Activated B cell treated with CpG ODN at 0.5 μM for 24 hours (primary cell): ENCODE data around the gene HOMER1. TPM values are rescaled to one million over a fixed set of nuclear protein-coding genes. Genes with fewer than 3 reads are reported as not detected.

Experiments used
- ATAC-seq: fragments of 200-7000 bp; cut with Tn5 transposase; one replicate; pipeline ENCODE4 v1.10.0; 2021; ENCODE audit warnings: low read depth, mild to moderate bottlenecking, moderate library complexity
- CTCF ChIA-PET: fragments of 350-600 bp; sonication (Branson Sonifier 250); formaldehyde crosslinking; loops from one replicate; lab custom pipeline; 2021; ENCODE audit warnings: antibody characterized with exemption; lab: Charles Lee
- POLR2A ChIA-PET: fragments of 350-600 bp; sonication (Branson Sonifier 250); formaldehyde crosslinking; loops from one replicate; lab custom pipeline; 2021; ENCODE audit warnings: antibody characterized with exemption; lab: Charles Lee
- DNase-seq: peaks from one replicate; pipeline ENCODE4 v3.0.0; 2022
- H3K27ac Mint-ChIP-seq: one replicate; pipeline ENCODE4 v1.8.0; 2020; ENCODE audit warnings: mixed read lengths
- H3K27me3 Mint-ChIP-seq: one replicate; pipeline ENCODE4 v1.8.0; 2021; ENCODE audit warnings: mixed read lengths
- H3K36me3 Mint-ChIP-seq: one replicate; pipeline ENCODE4 v1.8.0; 2021; ENCODE audit warnings: low read depth, mixed read lengths
- H3K4me1 Mint-ChIP-seq: one replicate; pipeline ENCODE4 v1.8.0; 2021; ENCODE audit warnings: mixed read lengths
- H3K4me3 Mint-ChIP-seq: one replicate; pipeline ENCODE4 v1.8.0; 2020; ENCODE audit warnings: mild to moderate bottlenecking, mixed read lengths
- H3K9me3 Mint-ChIP-seq: one replicate; pipeline ENCODE4 v1.8.0; 2020; ENCODE audit warnings: mixed read lengths
- intact Hi-C: fragments of 100-400 bp; cut with micrococcal nuclease; formaldehyde crosslinking; loops from one replicate; pipeline ENCODE4 v1.15.1; 2024
- total RNA-seq: library from RNA; stranded (reverse); gene quantifications from 2 replicates; pipeline ENCODE4 v1.2.3, GENCODE V29; 2022
- TF ChIP-seq, protein P1 (sequence below): fragments of 200-600 bp; IDR thresholded peaks from one replicate; pipeline ENCODE4 v1.8.0; 2022; ENCODE audit warnings: antibody characterized with exemption, mild to moderate bottlenecking

The HOMER1 gene
- total RNA-seq, 1 donor from 2014 or later = 3.2 TPM

DNA sequence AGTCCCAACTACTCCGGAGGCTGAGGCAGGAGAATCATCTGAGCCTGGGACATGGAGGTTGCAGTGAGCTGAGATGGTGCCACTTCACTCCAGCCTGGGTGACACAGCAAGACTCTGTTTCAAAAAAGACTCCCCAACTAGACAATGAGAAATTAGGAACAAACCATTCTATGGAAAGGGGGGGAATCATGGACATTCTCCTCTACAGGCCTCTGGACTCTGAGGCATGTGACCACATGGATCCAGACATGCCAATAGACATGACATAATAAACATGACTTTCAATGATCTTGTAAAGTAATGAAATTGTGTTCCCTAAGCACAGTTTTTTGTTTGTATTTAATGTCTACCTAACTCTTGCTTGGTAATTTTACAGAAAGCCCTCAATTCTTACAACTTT lies 8.8 kb downstream of the HOMER1 start:
- TF ChIP-seq, protein P1, sequence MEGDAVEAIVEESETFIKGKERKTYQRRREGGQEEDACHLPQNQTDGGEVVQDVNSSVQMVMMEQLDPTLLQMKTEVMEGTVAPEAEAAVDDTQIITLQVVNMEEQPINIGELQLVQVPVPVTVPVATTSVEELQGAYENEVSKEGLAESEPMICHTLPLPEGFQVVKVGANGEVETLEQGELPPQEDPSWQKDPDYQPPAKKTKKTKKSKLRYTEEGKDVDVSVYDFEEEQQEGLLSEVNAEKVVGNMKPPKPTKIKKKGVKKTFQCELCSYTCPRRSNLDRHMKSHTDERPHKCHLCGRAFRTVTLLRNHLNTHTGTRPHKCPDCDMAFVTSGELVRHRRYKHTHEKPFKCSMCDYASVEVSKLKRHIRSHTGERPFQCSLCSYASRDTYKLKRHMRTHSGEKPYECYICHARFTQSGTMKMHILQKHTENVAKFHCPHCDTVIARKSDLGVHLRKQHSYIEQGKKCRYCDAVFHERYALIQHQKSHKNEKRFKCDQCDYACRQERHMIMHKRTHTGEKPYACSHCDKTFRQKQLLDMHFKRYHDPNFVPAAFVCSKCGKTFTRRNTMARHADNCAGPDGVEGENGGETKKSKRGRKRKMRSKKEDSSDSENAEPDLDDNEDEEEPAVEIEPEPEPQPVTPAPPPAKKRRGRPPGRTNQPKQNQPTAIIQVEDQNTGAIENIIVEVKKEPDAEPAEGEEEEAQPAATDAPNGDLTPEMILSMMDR = no peak
- Mint-ChIP-seq H3K36me3 (no peaks in the 10 kb centered on the region), H3K4me1 (no peaks in the 10 kb centered on the region), H3K27ac (no peak overlapping the region), H3K27me3 (peaks cover 3% of the 10 kb centered on the region), H3K9me3 (no peaks in the 10 kb centered on the region), H3K4me3 (no peak overlapping the region)
- ChIA-PET POLR2A (no interaction called here), CTCF (no interaction called here)
- DNase-seq (no peak), ATAC-seq (no peak)
- intact Hi-C loops = no loop called here

DNA sequence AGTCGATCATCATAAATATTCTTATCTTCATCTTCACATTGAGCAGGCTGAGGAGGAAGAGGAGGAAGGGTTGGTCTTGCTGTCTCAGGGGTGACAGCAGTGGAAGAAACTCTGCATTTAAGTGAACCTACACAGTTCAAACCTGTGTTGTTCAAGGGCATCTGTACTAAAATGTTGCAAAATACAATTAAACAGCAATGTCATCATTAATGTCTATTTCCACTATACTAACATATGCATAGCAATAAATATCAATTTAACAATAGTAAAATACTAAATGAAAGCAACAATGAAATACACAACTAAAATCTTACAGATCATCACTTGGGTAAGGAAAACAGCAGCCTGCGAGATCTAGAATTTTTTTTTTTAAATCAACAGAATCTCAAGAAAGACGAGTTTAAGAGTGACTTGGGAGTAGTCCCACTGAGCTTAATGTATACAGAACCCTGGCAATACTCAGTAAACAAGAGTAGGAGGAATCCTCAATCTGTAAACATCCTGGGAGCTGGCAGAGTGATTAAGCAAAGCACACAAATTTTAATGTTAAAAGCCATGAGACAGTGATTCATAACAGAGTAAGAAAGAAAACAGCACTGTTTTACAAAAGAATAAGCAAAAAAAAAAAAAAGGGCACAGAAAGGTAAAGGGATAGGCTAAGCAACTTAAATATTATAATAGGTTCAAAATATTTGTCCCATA lies 10.0 kb downstream of the HOMER1 start:
- Mint-ChIP-seq H3K9me3 (no peaks in the 10 kb centered on the region), H3K36me3 (no peaks in the 10 kb centered on the region), H3K4me3 (no peak overlapping the region), H3K4me1 (no peaks in the 10 kb centered on the region), H3K27ac (no peak overlapping the region), H3K27me3 (peaks cover 3% of the 10 kb centered on the region)
- POLR2A ChIA-PET = no interaction called here
- CTCF ChIA-PET = no interaction called here
- intact Hi-C loops = no loop called here
- TF ChIP-seq, protein P1 = no peak
- no peak for ATAC-seq
- DNase-seq = no peak

DNA sequence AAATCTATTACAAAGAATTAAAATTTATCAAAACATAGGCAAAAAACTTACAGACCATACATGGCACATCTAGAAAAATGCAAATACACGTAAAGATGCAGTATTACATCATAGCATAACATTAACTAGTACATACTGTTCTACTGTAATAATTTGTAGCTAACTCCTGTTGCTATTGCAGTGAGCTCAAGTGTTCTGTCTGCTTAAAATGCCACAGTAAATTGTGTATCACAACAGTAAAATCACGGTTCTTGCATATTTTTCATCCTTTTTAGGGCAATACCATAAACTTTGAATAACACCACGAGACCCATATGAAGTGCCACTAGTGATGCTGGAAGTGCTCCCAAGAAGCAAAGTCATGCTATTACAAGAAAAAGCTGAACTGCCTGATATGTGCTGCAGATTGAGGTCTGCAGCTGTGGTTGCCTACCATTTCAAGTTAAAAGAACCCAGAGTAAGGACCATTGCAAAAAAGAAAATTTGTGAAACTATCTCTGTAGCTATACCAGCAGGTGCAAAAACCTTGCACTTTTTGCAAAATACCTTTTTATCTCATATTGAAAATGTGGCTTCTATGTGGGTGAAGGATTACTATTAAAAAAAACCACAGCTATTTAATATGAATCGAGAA lies 14.2 kb downstream of the HOMER1 start:
- Mint-ChIP-seq H3K4me1 (no peaks in the 10 kb centered on the region), H3K27me3 (peaks cover 1% of the 10 kb centered on the region), H3K27ac (no peak overlapping the region), H3K9me3 (no peaks in the 10 kb centered on the region), H3K36me3 (no peaks in the 10 kb centered on the region), H3K4me3 (no peak overlapping the region)
- ChIA-PET POLR2A (no interaction called here), CTCF (no interaction called here)
- intact Hi-C loops = no loop called here
- no peak for ATAC-seq
- TF ChIP-seq, protein P1 = no peak
- no peak for DNase-seq

DNA sequence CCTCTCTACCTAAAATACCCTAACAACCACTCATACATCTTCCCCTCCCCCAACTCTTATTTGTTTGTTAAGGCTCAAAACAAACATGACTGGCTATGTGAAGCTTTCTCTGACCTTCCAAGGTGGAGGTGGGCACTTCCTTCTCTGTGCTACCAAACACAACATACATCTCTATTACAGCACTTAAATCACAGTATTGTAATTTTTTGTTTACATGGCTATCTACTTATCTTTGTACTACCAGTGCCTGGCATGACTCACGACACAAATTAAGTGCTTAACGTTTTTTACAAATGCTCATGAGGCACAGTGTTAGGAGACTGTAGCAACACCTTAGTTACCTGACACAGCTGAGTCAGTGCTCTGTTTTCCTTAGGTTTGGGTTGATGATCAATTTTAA lies 18.6 kb downstream of the HOMER1 start:
- Mint-ChIP-seq H3K27ac (no peak overlapping the region), H3K9me3 (no peaks in the 10 kb centered on the region), H3K36me3 (no peaks in the 10 kb centered on the region), H3K4me3 (no peak overlapping the region), H3K27me3 (peaks cover 1% of the 10 kb centered on the region), H3K4me1 (no peaks in the 10 kb centered on the region)
- ChIA-PET CTCF (no interaction called here), POLR2A (no interaction called here)
- ATAC-seq (no peak), DNase-seq (no peak)
- intact Hi-C loops = no loop called here
- TF ChIP-seq, protein P1 = no peak

DNA sequence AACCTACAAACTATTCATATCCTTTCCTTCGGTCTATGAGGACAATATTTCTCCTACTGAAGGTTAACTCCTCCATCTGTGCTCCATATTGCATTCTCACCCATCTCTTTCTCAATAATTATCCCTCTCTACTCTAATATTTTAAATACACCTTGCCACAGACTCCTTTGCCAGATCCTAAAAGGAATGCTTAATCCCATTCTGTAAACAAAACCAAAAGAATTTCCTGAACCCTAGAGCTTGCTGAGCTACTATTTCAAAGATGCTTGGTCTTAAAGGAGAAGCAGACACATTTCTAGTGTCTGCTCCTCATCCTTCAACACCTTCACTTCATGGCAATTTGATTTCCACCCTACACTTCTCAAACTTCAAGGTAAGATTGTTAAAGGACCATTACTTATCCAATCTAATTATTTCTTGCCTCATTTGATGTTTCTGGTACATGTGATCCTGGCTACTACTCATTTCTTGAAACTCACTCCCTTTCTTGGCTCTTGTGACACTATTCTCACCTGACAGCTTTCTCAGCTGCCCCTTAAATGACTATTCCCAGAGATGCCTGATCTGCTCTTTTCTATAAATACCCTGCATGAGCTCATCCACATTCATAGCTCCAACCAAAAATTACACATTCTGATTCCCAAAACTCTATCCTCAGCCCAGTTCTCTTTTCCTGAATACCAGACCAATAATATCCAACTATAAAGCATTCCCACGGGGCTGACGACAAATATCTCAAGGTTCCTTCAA lies 20.2 kb downstream of the HOMER1 start:
- Mint-ChIP-seq H3K4me3 (no peak overlapping the region), H3K27ac (no peak overlapping the region), H3K27me3 (peaks cover 1% of the 10 kb centered on the region), H3K9me3 (no peaks in the 10 kb centered on the region), H3K36me3 (no peaks in the 10 kb centered on the region), H3K4me1 (no peaks in the 10 kb centered on the region)
- DNase-seq = no peak
- TF ChIP-seq, protein P1 = no peak
- ChIA-PET POLR2A (no interaction called here), CTCF (no interaction called here)
- intact Hi-C loops = no loop called here
- no peak for ATAC-seq
